ENCODE results near the gene PSENEN.
"Not testable (repeated sequence)": the region's sequence is repeated elsewhere in the genome, so short reads cannot be mapped to it uniquely, and the experiment has no call there.

PSENEN gene

GRCh38 chr19:35719402-35720162 lies 25.9 kb upstream of the PSENEN start:
- no peak for DNase-seq

- DNase-seq, result no peak
Measured at GRCh38 chr19:35720163-35720524, 25.3 kb upstream of the PSENEN start.

GRCh38 chr19:35720648-35721047 lies 24.8 kb upstream of the PSENEN start:
- DNase-seq, result no peak

- no peak for DNase-seq
Measured at GRCh38 chr19:35721374-35721773, 24.1 kb upstream of the PSENEN start.

- no peak for DNase-seq
Measured at GRCh38 chr19:35722461-35722860, 23.0 kb upstream of the PSENEN start.

- no peak for DNase-seq
Measured at GRCh38 chr19:35722897-35723296, 22.6 kb upstream of the PSENEN start.

- no peak for DNase-seq
Measured at GRCh38 chr19:35723671-35724070, 21.8 kb upstream of the PSENEN start.

- DNase-seq, result not testable (repeated sequence)
Measured at GRCh38 chr19:35724132-35724531, 21.3 kb upstream of the PSENEN start.

GRCh38 chr19:35724560-35724959 lies 20.9 kb upstream of the PSENEN start:
- DNase-seq, result no peak

- DNase-seq, result no peak
Measured at GRCh38 chr19:35725216-35725861, 20.1 kb upstream of the PSENEN start.

GRCh38 chr19:35727053-35727955 lies 18.1 kb upstream of the PSENEN start:
- no peak for DNase-seq

- no peak for DNase-seq
Measured at GRCh38 chr19:35727956-35728706, 17.3 kb upstream of the PSENEN start.

- DNase-seq, result no peak
Measured at GRCh38 chr19:35729021-35729420, 16.4 kb upstream of the PSENEN start.

GRCh38 chr19:35729763-35730162 lies 15.7 kb upstream of the PSENEN start:
- no peak for DNase-seq

- DNase-seq, result no peak
Measured at GRCh38 chr19:35730326-35730725, 15.1 kb upstream of the PSENEN start.

GRCh38 chr19:35731353-35731752 lies 14.1 kb upstream of the PSENEN start:
- no peak for DNase-seq

GRCh38 chr19:35731779-35732405 lies 13.6 kb upstream of the PSENEN start:
- DNase-seq, result no peak

GRCh38 chr19:35732540-35733179 lies 12.8 kb upstream of the PSENEN start:
- no peak for DNase-seq

- DNase-seq, result no peak
Measured at GRCh38 chr19:35733180-35734125, 12.0 kb upstream of the PSENEN start.

- DNase-seq, result no peak
Measured at GRCh38 chr19:35734273-35734672, 11.2 kb upstream of the PSENEN start.

- no peak for DNase-seq
Measured at GRCh38 chr19:35734889-35735288, 10.6 kb upstream of the PSENEN start.

Measured in NCI-H1048 (cell line).